CD14-positive monocyte (primary cell): Measurements from ENCODE around the gene DAB2IP. TPM values are rescaled to one million over a fixed set of nuclear protein-coding genes. Genes with fewer than 3 reads are reported as not detected.

Source experiments
- DNase-seq, 3 donors: peaks; one replicate each; pipeline ENCODE4 v3.0.0-alpha.2; 2011 to 2022
- H2AFZ ChIP-seq: 2 replicates; pipeline ENCODE4 v1.6.0; 2012; ENCODE audit warnings: mild to moderate bottlenecking, low read depth, low read length, inconsistent platforms; ENCODE audit not compliant: insufficient read depth, poor library complexity, severe bottlenecking
- H3K27ac ChIP-seq, 2 donors: 1 replicate in 1 of 2; 2 replicates in 1 of 2; pipeline ENCODE4 v1.5.1; 2012 to 2013; ENCODE audit warnings: low read length in 2 of 2, control low read depth in 1 of 2, inconsistent platforms in 1 of 2, low read depth in 1 of 2, mild to moderate bottlenecking in 1 of 2
- H3K27me3 ChIP-seq, 2 donors: one replicate each; pipeline versions ENCODE4 v1.6.0 to v1.6.1; 2011 to 2013; ENCODE audit warnings: low read length in 2 of 2; ENCODE audit not compliant: control insufficient read depth in 2 of 2, insufficient read depth in 2 of 2
- H3K36me3 ChIP-seq, 2 donors: replicated peaks in 1 of 2; 1 replicate in 1 of 2; 2 replicates in 1 of 2; pipeline versions ENCODE4 v1.5.1 to v1.6.1; 2012 to 2013; ENCODE audit warnings: low read length in 2 of 2, control low read depth in 1 of 2, inconsistent platforms in 1 of 2, mild to moderate bottlenecking in 1 of 2; ENCODE audit not compliant: insufficient read depth in 2 of 2, control insufficient read depth in 1 of 2
- H3K4me1 ChIP-seq, 2 donors: 1 replicate in 1 of 2; 2 replicates in 1 of 2; pipeline versions ENCODE4 v1.5.1 to v1.6.1; 2012 to 2013; ENCODE audit warnings: low read length in 2 of 2, control low read depth in 1 of 2, inconsistent platforms in 1 of 2, mild to moderate bottlenecking in 1 of 2, moderate library complexity in 1 of 2; ENCODE audit not compliant: insufficient read depth in 2 of 2, control insufficient read depth in 1 of 2
- H3K4me2 ChIP-seq: replicated peaks from 2 replicates; pipeline ENCODE3; 2012; ENCODE audit warnings: low read length, moderate library complexity, mild to moderate bottlenecking; ENCODE audit not compliant: poor library complexity, severe bottlenecking; ENCODE audit errors: extremely low read depth
- H3K4me3 ChIP-seq, 3 experiments: fragments of 200-600 bp in 1 of 3; sonication (generic) in 1 of 3; replicated peaks in 1 of 3; 1 replicate in 2 of 3; 2 replicates in 1 of 3; pipeline ENCODE4 v1.5.1; 2011 to 2013; ENCODE audit warnings: low read length in 3 of 3, mild to moderate bottlenecking in 3 of 3, control low read depth in 2 of 3, low read depth in 2 of 3, inconsistent platforms in 1 of 3, moderate library complexity in 1 of 3
- H3K79me2 ChIP-seq: 2 replicates; pipeline ENCODE4 v1.6.0; 2012; ENCODE audit warnings: mild to moderate bottlenecking, control low read depth, inconsistent platforms, low read length, moderate library complexity; ENCODE audit not compliant: insufficient read depth
- H3K9ac ChIP-seq: 2 replicates; pipeline ENCODE4 v1.6.0; 2017; ENCODE audit warnings: low read length, mild to moderate bottlenecking; ENCODE audit not compliant: insufficient read depth, poor library complexity, severe bottlenecking
- H3K9me3 ChIP-seq, 2 donors: replicated peaks in 1 of 2; 1 replicate in 1 of 2; 2 replicates in 1 of 2; pipeline versions ENCODE4 v1.5.1 to v1.6.1; 2012 to 2013; ENCODE audit warnings: low read length in 2 of 2, control low read depth in 1 of 2; ENCODE audit not compliant: control insufficient read depth in 1 of 2, insufficient read depth in 1 of 2
- H4K20me1 ChIP-seq: 2 replicates; pipeline ENCODE4 v1.6.0; 2012; ENCODE audit warnings: mild to moderate bottlenecking, low read length, control low read depth, moderate library complexity; ENCODE audit not compliant: insufficient read depth
- H3K27ac Mint-ChIP-seq, 7 donors: one replicate each; pipeline ENCODE4 v1.8.0; 2020; ENCODE audit warnings: mild to moderate bottlenecking in 7 of 7, mixed read lengths in 7 of 7, moderate library complexity in 6 of 7, inconsistent platforms in 2 of 7
- H3K27me3 Mint-ChIP-seq, 3 donors: one replicate each; pipeline ENCODE4 v1.8.0; 2021 to 2022; ENCODE audit warnings: low read depth in 3 of 3, mild to moderate bottlenecking in 3 of 3, mixed read lengths in 3 of 3, moderate library complexity in 3 of 3, inconsistent platforms in 1 of 3
- H3K36me3 Mint-ChIP-seq, 2 donors: one replicate each; pipeline ENCODE4 v1.8.0; 2020; ENCODE audit warnings: mixed read lengths in 2 of 2, inconsistent platforms in 1 of 2, mild to moderate bottlenecking in 1 of 2
- H3K4me1 Mint-ChIP-seq: one replicate; pipeline ENCODE4 v1.8.0; 2020; ENCODE audit warnings: mild to moderate bottlenecking, mixed read lengths
- H3K4me3 Mint-ChIP-seq, 2 donors: one replicate each; pipeline ENCODE4 v1.8.0; 2020; ENCODE audit warnings: mild to moderate bottlenecking in 2 of 2, mixed read lengths in 2 of 2, moderate library complexity in 1 of 2
- H3K9me3 Mint-ChIP-seq, 7 donors: one replicate each; pipeline ENCODE4 v1.8.0; 2020 to 2022; ENCODE audit warnings: mixed read lengths in 7 of 7, mild to moderate bottlenecking in 6 of 7, moderate library complexity in 6 of 7, inconsistent platforms in 2 of 7
- CTCF ChIP-seq: fragments of 200-600 bp; IDR thresholded peaks from one replicate; pipeline ENCODE4 v1.8.0; 2022; ENCODE audit warnings: antibody characterized with exemption, mild to moderate bottlenecking
- WGBS: methylation state at CpG from one replicate; pipeline ENCODE4 v1.1.5; 2013; ENCODE audit warnings: missing lambda C conversion rate; ENCODE audit not compliant: insufficient coverage; 5-methylcytosine and 5-hydroxymethylcytosine counted together
- intact Hi-C, 2 donors: fragments of 100-400 bp; cut with micrococcal nuclease; formaldehyde crosslinking; loops; one replicate each; pipeline versions ENCODE4 v1.15.0 to v1.15.1; 2023
- polyA plus RNA-seq, 3 donors: library from polyadenylated mRNA; depleted of rRNA in 1 of 3; unstranded in 2 of 3; stranded (reverse) in 1 of 3; fragments of 300-500 nt in 2 of 3; fragments of >200 nt in 1 of 3; fragmentation: Illumina TruSeq in 2 of 3; gene quantifications; 1 replicate in 2 of 3; 2 replicates in 1 of 3; pipeline ENCODE4 v1.2.3, GENCODE V29; 2012 to 2021

The DAB2IP gene
- polyA plus RNA-seq, 3 donors: 0.13 TPM; not detected in 2

GRCh38 chr9:121821326-121821725 is 169.9 kb downstream of the DAB2IP start:
- Mint-ChIP-seq H3K36me3 (no peaks in the 10 kb centered on the region), H3K4me3 (no peak overlapping the region), H3K9me3 (peaks cover 0 to 2% (median 0%) of the 10 kb centered on the region in 7 donors), H3K27ac (no peak overlapping the region), H3K27me3 (peaks cover 2 to 13% (median 8%) of the 10 kb centered on the region in 3 donors), H3K4me1 (peaks cover 8% of the 10 kb centered on the region)
- no peak for TF ChIP-seq CTCF
- H3K36me3 ChIP-seq: no peaks in the 10 kb centered on the region
- DNase-seq: no peak
- H3K27ac ChIP-seq: no peak overlapping the region
- H3K27me3 ChIP-seq: no peaks in the 10 kb centered on the region
- no peak overlapping the region for H3K4me3 ChIP-seq
- WGBS: 98% methylated on average over 3 of the region's 5 CpGs
- H3K4me1 ChIP-seq: no peaks in the 10 kb centered on the region
- no peaks in the 10 kb centered on the region for H4K20me1 ChIP-seq
- no peak overlapping the region for H3K4me2 ChIP-seq
- H3K79me2 ChIP-seq: no peaks in the 10 kb centered on the region
- H2AFZ ChIP-seq: no peak overlapping the region
- no peaks in the 10 kb centered on the region for H3K9me3 ChIP-seq
- no peak overlapping the region for H3K9ac ChIP-seq
- intact Hi-C loops: no loop called here

DNA sequence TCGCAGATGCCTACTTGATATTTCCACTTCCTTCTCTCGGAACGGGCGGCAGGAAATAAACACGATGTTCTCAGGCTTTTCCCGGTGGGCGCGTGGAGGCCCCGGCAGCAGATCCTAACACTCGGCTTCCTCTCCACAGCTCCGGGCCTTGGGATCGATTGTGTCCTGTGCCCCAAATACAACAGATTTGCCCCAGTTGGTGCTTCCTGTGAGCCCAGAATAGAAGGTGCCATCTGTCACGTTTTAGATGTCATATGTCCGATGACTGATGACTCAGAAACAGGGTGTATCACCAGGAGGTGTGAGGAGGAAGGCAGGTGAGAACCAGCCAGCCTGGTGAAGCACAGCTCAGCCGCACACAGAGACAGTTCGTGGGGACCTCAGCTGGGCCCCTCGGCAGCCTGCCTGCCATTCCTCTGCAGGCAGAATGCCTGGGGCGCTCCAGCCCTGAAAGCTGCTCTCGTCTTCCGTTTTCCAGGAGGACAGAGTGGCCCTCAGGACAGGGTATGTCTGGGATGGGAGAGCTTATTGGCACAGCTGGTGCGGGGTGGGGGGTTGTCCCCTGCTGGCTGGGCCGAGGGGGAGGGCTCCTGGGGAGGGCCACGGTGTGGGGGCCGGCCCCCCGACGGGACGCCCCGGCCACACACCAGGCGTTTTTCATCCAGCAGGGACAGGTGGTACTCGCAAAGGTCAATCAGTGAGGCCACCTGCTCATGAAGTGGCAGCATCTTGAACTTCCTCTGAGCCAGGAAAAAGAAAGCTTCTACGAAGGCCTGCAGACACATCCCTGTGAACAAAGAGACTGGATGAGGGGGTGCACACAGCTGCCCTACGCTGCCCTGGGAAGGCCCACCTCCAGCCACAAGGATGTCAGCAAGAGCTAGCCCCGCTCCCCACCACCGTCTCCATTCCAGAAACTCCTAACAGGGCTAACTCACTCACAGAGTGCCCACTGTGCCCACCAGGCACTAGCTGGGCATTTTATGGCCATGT is 171.0 kb downstream of the DAB2IP start:
- TF ChIP-seq CTCF: no peak
- Histone ChIP-seq H3K36me3 (no peaks in the 10 kb centered on the region), H3K27ac (no peak overlapping the region), H3K4me1 (no peaks in the 10 kb centered on the region), H3K4me2 (no peak overlapping the region), H3K79me2 (no peaks in the 10 kb centered on the region), H2AFZ (no peak overlapping the region), H3K27me3 (no peaks in the 10 kb centered on the region), H3K9ac (no peak overlapping the region), H3K4me3 (no peak overlapping the region), H4K20me1 (no peaks in the 10 kb centered on the region), H3K9me3 (no peaks in the 10 kb centered on the region)
- intact Hi-C loops: no loop called here
- whole genome bisulfite sequencing: 79% methylated on average over 29 of the region's 34 CpGs
- Mint-ChIP-seq H3K36me3 (no peaks in the 10 kb centered on the region), H3K4me1 (peaks cover 8% of the 10 kb centered on the region), H3K27me3 (peaks cover 0 to 13% (median 8%) of the 10 kb centered on the region in 3 donors), H3K9me3 (peaks cover 0 to 2% (median 0%) of the 10 kb centered on the region in 7 donors), H3K4me3 (no peak overlapping the region), H3K27ac (no peak overlapping the region)
- DNase-seq: no peak
